Epithelial cell of esophagus (primary cell): ENCODE data around the gene CBFB.

Experiments used
- DNase-seq: peaks from one replicate; pipeline ENCODE4 v3.0.0; 2010; ENCODE audit warnings: low read depth
- H3K4me3 ChIP-seq: 2 replicates; pipeline ENCODE4 v1.5.1; 2011; ENCODE audit warnings: mild to moderate bottlenecking, low read length, control low read depth
- CTCF ChIP-seq: IDR thresholded peaks from 2 replicates; pipeline ENCODE4 v1.5.1; 2011; ENCODE audit warnings: low read depth, mild to moderate bottlenecking, low read length, control low read depth, inconsistent platforms; ENCODE audit not compliant: insufficient read depth; ENCODE audit errors: missing control alignments

The CBFB gene

GRCh38 chr16:67084345-67085028 lies 55.5 kb downstream of the CBFB start:
- DNase-seq = no peak

GRCh38 chr16:67086822-67087221 lies 57.9 kb downstream of the CBFB start:
- no peak for DNase-seq
- H3K4me3 ChIP-seq = no peak overlapping the region
- TF ChIP-seq CTCF = no peak

More at GRCh38 chr16:67084345-67085028, 55.5 kb downstream of the CBFB start:
- no peak overlapping the region for H3K4me3 ChIP-seq
- no peak for TF ChIP-seq CTCF

- no peak for TF ChIP-seq CTCF
- DNase-seq = no peak
- H3K4me3 ChIP-seq = no peak overlapping the region
These were observed 58.3 kb downstream of the CBFB start for GRCh38 chr16:67087291-67087690.

GRCh38 chr16:67087803-67088202 lies 58.9 kb downstream of the CBFB start:
- no peak for TF ChIP-seq CTCF
- DNase-seq = no peak
- H3K4me3 ChIP-seq = no peak overlapping the region

- H3K4me3 ChIP-seq = no peak overlapping the region
- no peak for DNase-seq
- no peak for TF ChIP-seq CTCF
These were observed 59.6 kb downstream of the CBFB start for GRCh38 chr16:67088551-67088950.

GRCh38 chr16:67089101-67089500 lies 60.2 kb downstream of the CBFB start:
- no peak for TF ChIP-seq CTCF
- no peak overlapping the region for H3K4me3 ChIP-seq
- no peak for DNase-seq
